ENCODE measurements around the gene PPM1J. TPM values are rescaled to one million over a fixed set of nuclear protein-coding genes. Genes with fewer than 3 reads are reported as not detected.

Gene PPM1J
- total RNA-seq, 1 experiment from 2014 or later: 19.3 TPM

DNA sequence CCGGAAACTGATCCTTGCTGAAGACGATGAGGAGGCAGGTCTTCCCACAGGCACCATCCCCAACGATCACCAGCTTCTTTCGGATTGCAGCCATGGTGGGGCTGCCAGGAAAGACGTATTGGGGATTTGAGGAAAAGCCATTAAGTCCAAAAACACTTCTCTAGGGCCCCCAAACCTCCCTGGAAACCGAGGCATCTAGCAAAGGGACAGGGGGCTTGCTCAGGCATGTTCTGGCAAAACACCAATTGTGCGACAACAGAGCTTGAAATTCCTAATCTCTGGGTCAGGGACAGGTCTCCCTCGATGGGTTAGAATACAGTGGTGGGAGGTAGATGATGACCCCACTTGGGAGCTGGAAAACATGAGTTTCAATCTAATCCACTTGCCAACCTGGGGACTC lies 11.4 kb downstream of the PPM1J start:
- POLR2A ChIA-PET: interaction anchor here (0.7 to 2.3 kb wide), 3 partner anchors 10 to 308 kb away, joined by 3 to 11 read pairs (median 3); partner anchors contain the start of gene MOV10
- H3K4me1 Mint-ChIP-seq: peaks cover 82% of the 10 kb centered on the region

More for the DNA sequence above, 11.4 kb downstream of the PPM1J start:
- H3K27ac Mint-ChIP-seq: no peak overlapping the region
- H3K27me3 Mint-ChIP-seq (ENCODE audit: low read depth): peaks cover 37% of the 10 kb centered on the region
- ATAC-seq (no peak), DNase-seq (ENCODE audit: low spot score) (no peak)
- H3K36me3 Mint-ChIP-seq: peaks cover 28% of the 10 kb centered on the region
- H3K4me3 Mint-ChIP-seq: peak overlapping the region; percentile 73; the same call in 1 of the 2 replicates
- H3K9me3 Mint-ChIP-seq: no peaks in the 10 kb centered on the region
- CTCF ChIA-PET: interaction anchor here (0.6 to 2.3 kb wide), 9 partner anchors 12 to 552 kb away, joined by 3 to 21 read pairs (median 8); partner anchors contain the start of genes CTTNBP2NL, MOV10 and PPM1J
- TF ChIP-seq TP53 (CRISPR knock-in tag; IDR thresholded peaks at IDR 0.05) (no peak), ZNF423 (CRISPR knock-in tag; IDR thresholded peaks at IDR 0.05) (no peak), TCF7 (CRISPR knock-in tag; IDR thresholded peaks at IDR 0.05; ENCODE audit: low read depth) (no peak), OVOL2 (CRISPR knock-in tag; IDR thresholded peaks at IDR 0.05; ENCODE audit: borderline replicate concordance) (no peak), ZNF396 (CRISPR knock-in tag; IDR thresholded peaks at IDR 0.05; ENCODE audit: borderline replicate concordance) (no peak), ZNF138 (CRISPR knock-in tag; conservative IDR thresholded peaks at IDR 0.05) (no peak), NFYB (CRISPR knock-in tag; conservative IDR thresholded peaks at IDR 0.05; ENCODE audit: low read depth) (no peak), IRF2 (CRISPR knock-in tag; IDR thresholded peaks at IDR 0.05; ENCODE audit: borderline replicate concordance, low read depth) (no peak), NR3C1 (CRISPR knock-in tag; conservative IDR thresholded peaks at IDR 0.05; ENCODE audit: low read depth) (no peak), FOXK1 (CRISPR knock-in tag; IDR thresholded peaks at IDR 0.05) (no peak), GTF2I (CRISPR knock-in tag; conservative IDR thresholded peaks at IDR 0.05) (no peak), TEAD4 (CRISPR knock-in tag; IDR thresholded peaks at IDR 0.05) (no peak), ZNF219 (CRISPR knock-in tag; IDR thresholded peaks at IDR 0.05; ENCODE audit: borderline replicate concordance) (no peak), ZNF232 (CRISPR knock-in tag; IDR thresholded peaks at IDR 0.05) (no peak)
- TF ChIP-seq, protein P1, sequence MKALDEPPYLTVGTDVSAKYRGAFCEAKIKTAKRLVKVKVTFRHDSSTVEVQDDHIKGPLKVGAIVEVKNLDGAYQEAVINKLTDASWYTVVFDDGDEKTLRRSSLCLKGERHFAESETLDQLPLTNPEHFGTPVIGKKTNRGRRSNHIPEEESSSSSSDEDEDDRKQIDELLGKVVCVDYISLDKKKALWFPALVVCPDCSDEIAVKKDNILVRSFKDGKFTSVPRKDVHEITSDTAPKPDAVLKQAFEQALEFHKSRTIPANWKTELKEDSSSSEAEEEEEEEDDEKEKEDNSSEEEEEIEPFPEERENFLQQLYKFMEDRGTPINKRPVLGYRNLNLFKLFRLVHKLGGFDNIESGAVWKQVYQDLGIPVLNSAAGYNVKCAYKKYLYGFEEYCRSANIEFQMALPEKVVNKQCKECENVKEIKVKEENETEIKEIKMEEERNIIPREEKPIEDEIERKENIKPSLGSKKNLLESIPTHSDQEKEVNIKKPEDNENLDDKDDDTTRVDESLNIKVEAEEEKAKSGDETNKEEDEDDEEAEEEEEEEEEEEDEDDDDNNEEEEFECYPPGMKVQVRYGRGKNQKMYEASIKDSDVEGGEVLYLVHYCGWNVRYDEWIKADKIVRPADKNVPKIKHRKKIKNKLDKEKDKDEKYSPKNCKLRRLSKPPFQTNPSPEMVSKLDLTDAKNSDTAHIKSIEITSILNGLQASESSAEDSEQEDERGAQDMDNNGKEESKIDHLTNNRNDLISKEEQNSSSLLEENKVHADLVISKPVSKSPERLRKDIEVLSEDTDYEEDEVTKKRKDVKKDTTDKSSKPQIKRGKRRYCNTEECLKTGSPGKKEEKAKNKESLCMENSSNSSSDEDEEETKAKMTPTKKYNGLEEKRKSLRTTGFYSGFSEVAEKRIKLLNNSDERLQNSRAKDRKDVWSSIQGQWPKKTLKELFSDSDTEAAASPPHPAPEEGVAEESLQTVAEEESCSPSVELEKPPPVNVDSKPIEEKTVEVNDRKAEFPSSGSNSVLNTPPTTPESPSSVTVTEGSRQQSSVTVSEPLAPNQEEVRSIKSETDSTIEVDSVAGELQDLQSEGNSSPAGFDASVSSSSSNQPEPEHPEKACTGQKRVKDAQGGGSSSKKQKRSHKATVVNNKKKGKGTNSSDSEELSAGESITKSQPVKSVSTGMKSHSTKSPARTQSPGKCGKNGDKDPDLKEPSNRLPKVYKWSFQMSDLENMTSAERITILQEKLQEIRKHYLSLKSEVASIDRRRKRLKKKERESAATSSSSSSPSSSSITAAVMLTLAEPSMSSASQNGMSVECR (CRISPR knock-in tag; IDR thresholded peaks at IDR 0.05; ENCODE audit: borderline replicate concordance): no peak
- TF ChIP-seq, protein P2, sequence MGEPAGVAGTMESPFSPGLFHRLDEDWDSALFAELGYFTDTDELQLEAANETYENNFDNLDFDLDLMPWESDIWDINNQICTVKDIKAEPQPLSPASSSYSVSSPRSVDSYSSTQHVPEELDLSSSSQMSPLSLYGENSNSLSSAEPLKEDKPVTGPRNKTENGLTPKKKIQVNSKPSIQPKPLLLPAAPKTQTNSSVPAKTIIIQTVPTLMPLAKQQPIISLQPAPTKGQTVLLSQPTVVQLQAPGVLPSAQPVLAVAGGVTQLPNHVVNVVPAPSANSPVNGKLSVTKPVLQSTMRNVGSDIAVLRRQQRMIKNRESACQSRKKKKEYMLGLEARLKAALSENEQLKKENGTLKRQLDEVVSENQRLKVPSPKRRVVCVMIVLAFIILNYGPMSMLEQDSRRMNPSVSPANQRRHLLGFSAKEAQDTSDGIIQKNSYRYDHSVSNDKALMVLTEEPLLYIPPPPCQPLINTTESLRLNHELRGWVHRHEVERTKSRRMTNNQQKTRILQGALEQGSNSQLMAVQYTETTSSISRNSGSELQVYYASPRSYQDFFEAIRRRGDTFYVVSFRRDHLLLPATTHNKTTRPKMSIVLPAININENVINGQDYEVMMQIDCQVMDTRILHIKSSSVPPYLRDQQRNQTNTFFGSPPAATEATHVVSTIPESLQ (CRISPR knock-in tag; IDR thresholded peaks at IDR 0.05): no peak
- TF ChIP-seq, protein P3, sequence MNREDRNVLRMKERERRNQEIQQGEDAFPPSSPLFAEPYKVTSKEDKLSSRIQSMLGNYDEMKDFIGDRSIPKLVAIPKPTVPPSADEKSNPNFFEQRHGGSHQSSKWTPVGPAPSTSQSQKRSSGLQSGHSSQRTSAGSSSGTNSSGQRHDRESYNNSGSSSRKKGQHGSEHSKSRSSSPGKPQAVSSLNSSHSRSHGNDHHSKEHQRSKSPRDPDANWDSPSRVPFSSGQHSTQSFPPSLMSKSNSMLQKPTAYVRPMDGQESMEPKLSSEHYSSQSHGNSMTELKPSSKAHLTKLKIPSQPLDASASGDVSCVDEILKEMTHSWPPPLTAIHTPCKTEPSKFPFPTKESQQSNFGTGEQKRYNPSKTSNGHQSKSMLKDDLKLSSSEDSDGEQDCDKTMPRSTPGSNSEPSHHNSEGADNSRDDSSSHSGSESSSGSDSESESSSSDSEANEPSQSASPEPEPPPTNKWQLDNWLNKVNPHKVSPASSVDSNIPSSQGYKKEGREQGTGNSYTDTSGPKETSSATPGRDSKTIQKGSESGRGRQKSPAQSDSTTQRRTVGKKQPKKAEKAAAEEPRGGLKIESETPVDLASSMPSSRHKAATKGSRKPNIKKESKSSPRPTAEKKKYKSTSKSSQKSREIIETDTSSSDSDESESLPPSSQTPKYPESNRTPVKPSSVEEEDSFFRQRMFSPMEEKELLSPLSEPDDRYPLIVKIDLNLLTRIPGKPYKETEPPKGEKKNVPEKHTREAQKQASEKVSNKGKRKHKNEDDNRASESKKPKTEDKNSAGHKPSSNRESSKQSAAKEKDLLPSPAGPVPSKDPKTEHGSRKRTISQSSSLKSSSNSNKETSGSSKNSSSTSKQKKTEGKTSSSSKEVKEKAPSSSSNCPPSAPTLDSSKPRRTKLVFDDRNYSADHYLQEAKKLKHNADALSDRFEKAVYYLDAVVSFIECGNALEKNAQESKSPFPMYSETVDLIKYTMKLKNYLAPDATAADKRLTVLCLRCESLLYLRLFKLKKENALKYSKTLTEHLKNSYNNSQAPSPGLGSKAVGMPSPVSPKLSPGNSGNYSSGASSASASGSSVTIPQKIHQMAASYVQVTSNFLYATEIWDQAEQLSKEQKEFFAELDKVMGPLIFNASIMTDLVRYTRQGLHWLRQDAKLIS (CRISPR knock-in tag; IDR thresholded peaks at IDR 0.05; ENCODE audit: borderline replicate concordance): no peak
- TF ChIP-seq, protein P4, sequence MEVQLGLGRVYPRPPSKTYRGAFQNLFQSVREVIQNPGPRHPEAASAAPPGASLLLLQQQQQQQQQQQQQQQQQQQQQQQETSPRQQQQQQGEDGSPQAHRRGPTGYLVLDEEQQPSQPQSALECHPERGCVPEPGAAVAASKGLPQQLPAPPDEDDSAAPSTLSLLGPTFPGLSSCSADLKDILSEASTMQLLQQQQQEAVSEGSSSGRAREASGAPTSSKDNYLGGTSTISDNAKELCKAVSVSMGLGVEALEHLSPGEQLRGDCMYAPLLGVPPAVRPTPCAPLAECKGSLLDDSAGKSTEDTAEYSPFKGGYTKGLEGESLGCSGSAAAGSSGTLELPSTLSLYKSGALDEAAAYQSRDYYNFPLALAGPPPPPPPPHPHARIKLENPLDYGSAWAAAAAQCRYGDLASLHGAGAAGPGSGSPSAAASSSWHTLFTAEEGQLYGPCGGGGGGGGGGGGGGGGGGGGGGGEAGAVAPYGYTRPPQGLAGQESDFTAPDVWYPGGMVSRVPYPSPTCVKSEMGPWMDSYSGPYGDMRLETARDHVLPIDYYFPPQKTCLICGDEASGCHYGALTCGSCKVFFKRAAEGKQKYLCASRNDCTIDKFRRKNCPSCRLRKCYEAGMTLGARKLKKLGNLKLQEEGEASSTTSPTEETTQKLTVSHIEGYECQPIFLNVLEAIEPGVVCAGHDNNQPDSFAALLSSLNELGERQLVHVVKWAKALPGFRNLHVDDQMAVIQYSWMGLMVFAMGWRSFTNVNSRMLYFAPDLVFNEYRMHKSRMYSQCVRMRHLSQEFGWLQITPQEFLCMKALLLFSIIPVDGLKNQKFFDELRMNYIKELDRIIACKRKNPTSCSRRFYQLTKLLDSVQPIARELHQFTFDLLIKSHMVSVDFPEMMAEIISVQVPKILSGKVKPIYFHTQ (CRISPR knock-in tag; IDR thresholded peaks at IDR 0.05): no peak
- TF ChIP-seq, protein P5, sequence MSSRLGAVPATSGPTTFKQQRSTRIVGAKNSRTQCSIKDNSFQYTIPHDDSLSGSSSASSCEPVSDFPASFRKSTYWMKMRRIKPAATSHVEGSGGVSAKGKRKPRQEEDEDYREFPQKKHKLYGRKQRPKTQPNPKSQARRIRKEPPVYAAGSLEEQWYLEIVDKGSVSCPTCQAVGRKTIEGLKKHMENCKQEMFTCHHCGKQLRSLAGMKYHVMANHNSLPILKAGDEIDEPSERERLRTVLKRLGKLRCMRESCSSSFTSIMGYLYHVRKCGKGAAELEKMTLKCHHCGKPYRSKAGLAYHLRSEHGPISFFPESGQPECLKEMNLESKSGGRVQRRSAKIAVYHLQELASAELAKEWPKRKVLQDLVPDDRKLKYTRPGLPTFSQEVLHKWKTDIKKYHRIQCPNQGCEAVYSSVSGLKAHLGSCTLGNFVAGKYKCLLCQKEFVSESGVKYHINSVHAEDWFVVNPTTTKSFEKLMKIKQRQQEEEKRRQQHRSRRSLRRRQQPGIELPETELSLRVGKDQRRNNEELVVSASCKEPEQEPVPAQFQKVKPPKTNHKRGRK (CRISPR knock-in tag; IDR thresholded peaks at IDR 0.05; ENCODE audit: borderline replicate concordance): no peak
